Endothelial cell of umbilical vein (primary cell): Measurements from ENCODE around the gene TMPRSS13. TPM values are rescaled to one million over a fixed set of nuclear protein-coding genes. Genes with fewer than 3 reads are reported as not detected.

Experiments
- BruUV-seq: library from RNA; stranded (reverse); fragments of 400-500 nt; replicated peaks from 2 replicates; lab custom pipeline; 2021; lab: Mats Ljungman, UMichigan
- CTCF ChIA-PET: fragments of 300-600, 350-600 bp; sonication (Branson Sonifier 250); formaldehyde crosslinking; loops from one replicate; lab custom pipeline; 2021; ENCODE audit warnings: antibody characterized with exemption, inconsistent platforms; lab: Charles Lee
- POLR2A ChIA-PET: fragments of 300-600, 350-600 bp; sonication (Branson Sonifier 250); formaldehyde crosslinking; loops from one replicate; lab custom pipeline; 2021; ENCODE audit warnings: antibody characterized with exemption, inconsistent platforms; lab: Charles Lee
- DNase-seq: peaks from one replicate; pipeline ENCODE4 v3.0.0-alpha.2; 2011; ENCODE audit warnings: low read depth, low spot score
- FAIRE-seq: peaks from 2 replicates; lab custom pipeline; 2011; peaks lifted over from hg19 to GRCh38; lab: Jason Lieb, UNC
- H2AFZ ChIP-seq: 2 replicates; pipeline ENCODE4 v1.6.0; 2012; ENCODE audit warnings: low read depth, low read length, control low read depth, inconsistent platforms
- H3K27ac ChIP-seq: 2 replicates; pipeline ENCODE4 v1.5.1; 2011; ENCODE audit warnings: low read depth, mild to moderate bottlenecking, control low read depth, low read length, moderate library complexity; ENCODE audit not compliant: insufficient read depth
- H3K27me3 ChIP-seq, 2 experiments: 2 replicates each; pipeline versions ENCODE4 v1.6.0 to v1.6.1; 2011; ENCODE audit warnings: low read length in 2 of 2, mixed read lengths in 1 of 2; ENCODE audit not compliant: control insufficient read depth in 2 of 2, insufficient read depth in 2 of 2
- H3K36me3 ChIP-seq, 2 experiments: 2 replicates in 1 of 2; 3 replicates in 1 of 2; pipeline ENCODE4 v1.5.1; 2011; ENCODE audit warnings: low read length in 2 of 2, mild to moderate bottlenecking in 1 of 2, moderate library complexity in 1 of 2; ENCODE audit not compliant: control insufficient read depth in 2 of 2, insufficient read depth in 2 of 2; ENCODE audit errors: extremely low read depth in 1 of 2
- H3K4me1 ChIP-seq: 3 replicates; pipeline ENCODE4 v1.5.1; 2011; ENCODE audit warnings: mild to moderate bottlenecking, low read length; ENCODE audit not compliant: control insufficient read depth, insufficient read depth; ENCODE audit errors: extremely low read depth
- H3K4me2 ChIP-seq: 2 replicates; pipeline ENCODE4 v1.6.1; 2011; ENCODE audit warnings: low read length, control low read depth, mixed read lengths; ENCODE audit not compliant: insufficient read depth
- H3K4me3 ChIP-seq, 3 experiments: fragments of 200-600 bp in 1 of 3; sonication (generic), shearing (Covaris generic) in 1 of 3; replicated peaks in 1 of 3; 2 replicates each; pipeline ENCODE4 v1.5.1; 2011 to 2016; ENCODE audit warnings: control low read depth in 3 of 3, low read length in 3 of 3, mild to moderate bottlenecking in 2 of 3, inconsistent platforms in 1 of 3, low read depth in 1 of 3, moderate library complexity in 1 of 3; ENCODE audit not compliant: insufficient read depth in 1 of 3
- H3K79me2 ChIP-seq: 2 replicates; pipeline ENCODE4 v1.6.0; 2012; ENCODE audit warnings: low read length, inconsistent platforms; ENCODE audit not compliant: control insufficient read depth, insufficient read depth
- H3K9ac ChIP-seq: replicated peaks from 2 replicates; pipeline ENCODE3; 2011; ENCODE audit warnings: low read length, control low read depth; ENCODE audit not compliant: insufficient read depth; ENCODE audit errors: extremely low read depth
- H3K9me1 ChIP-seq: replicated peaks from 3 replicates; pipeline ENCODE4 v1.6.0; 2011; ENCODE audit warnings: mild to moderate bottlenecking, low read length; ENCODE audit not compliant: control insufficient read depth, insufficient read depth; ENCODE audit errors: extremely low read depth
- H3K9me3 ChIP-seq: replicated peaks from 2 replicates; pipeline ENCODE4 v1.5.1; 2012; ENCODE audit warnings: low read length, inconsistent platforms; ENCODE audit not compliant: control insufficient read depth, insufficient read depth
- H4K20me1 ChIP-seq: replicated peaks from 2 replicates; pipeline ENCODE3; 2011; ENCODE audit warnings: mild to moderate bottlenecking, low read length; ENCODE audit not compliant: control insufficient read depth, insufficient read depth; ENCODE audit errors: extremely low read depth
- EZH2 ChIP-seq: IDR thresholded peaks from 2 replicates; pipeline ENCODE4 v1.6.1; 2012; ENCODE audit warnings: borderline replicate concordance, low read depth, mild to moderate bottlenecking, moderate library complexity, low read length, inconsistent platforms; ENCODE audit not compliant: severe bottlenecking
- FOS ChIP-seq: IDR thresholded peaks from 2 replicates; pipeline ENCODE4 v1.6.1; 2011; ENCODE audit warnings: mild to moderate bottlenecking, low read length, moderate library complexity, borderline replicate concordance; ENCODE audit not compliant: insufficient read depth
- GATA2 ChIP-seq: IDR thresholded peaks from 2 replicates; pipeline ENCODE4 v1.7.0; 2011; ENCODE audit warnings: low read depth, mild to moderate bottlenecking, moderate library complexity, mixed read lengths, low read length; ENCODE audit not compliant: insufficient read length, insufficient read depth
- JUN ChIP-seq: IDR thresholded peaks from 2 replicates; pipeline ENCODE4 v1.6.1; 2011; ENCODE audit warnings: borderline replicate concordance, low read depth; ENCODE audit not compliant: insufficient read length, insufficient read depth
- MYC ChIP-seq: IDR thresholded peaks from one replicate; pipeline ENCODE4 v1.6.1; 2011; ENCODE audit warnings: mild to moderate bottlenecking, low read depth, low read length
- POLR2A ChIP-seq: IDR thresholded peaks from 2 replicates; pipeline ENCODE4 v1.6.1; 2012; ENCODE audit warnings: low read depth, mild to moderate bottlenecking, control low read depth, low read length
- POLR2AphosphoS5 ChIP-seq: IDR thresholded peaks from 2 replicates; pipeline ENCODE4 v1.6.1; 2012; ENCODE audit warnings: low read depth, mild to moderate bottlenecking, control low read depth, low read length, moderate library complexity; ENCODE audit not compliant: insufficient read depth
- dilution Hi-C: fragments of 300-500 bp; cut with MboI; formaldehyde crosslinking; loops from one replicate; pipeline ENCODE4 v1.15.0; 2019; ENCODE audit warnings: low sequenced_read_pairs; ENCODE audit not compliant: extremely low pct_ligation_motif_present
- intact Hi-C: fragments of 100-400 bp; cut with micrococcal nuclease; formaldehyde crosslinking; loops from one replicate; pipeline ENCODE4 v1.10.0; 2022
- polyA plus RNA-seq, 4 experiments: library from polyadenylated mRNA; depleted of rRNA in 3 of 4; stranded (reverse) in 3 of 4; unstranded in 1 of 4; fragments of >200 nt; gene quantifications; 2 replicates each; pipeline versions ENCODE4 v1.2.1 to v1.2.3, GENCODE V29; 2011 to 2012; ENCODE audit warnings: missing spikeins in 1 of 4
- total RNA-seq: library from RNA; stranded (reverse); gene quantifications from 2 replicates; pipeline ENCODE4 v1.2.3, GENCODE V29; 2021
- TF ChIP-seq, protein P1 (sequence below), 2 donors: IDR thresholded peaks; 1 replicate in 1 of 2; 2 replicates in 1 of 2; pipeline ENCODE4 v1.5.1; 2011; ENCODE audit warnings: low read length in 2 of 2, mild to moderate bottlenecking in 2 of 2, moderate library complexity in 2 of 2, control low read depth in 1 of 2, inconsistent platforms in 1 of 2, low read depth in 1 of 2; ENCODE audit not compliant: insufficient read depth in 1 of 2; ENCODE audit errors: extremely low read depth in 1 of 2
- TF ChIP-seq, protein P2 (sequence below): IDR thresholded peaks from 2 replicates; pipeline ENCODE4 v1.6.1; 2011; ENCODE audit not compliant: insufficient read depth, insufficient read length

TMPRSS13 gene
- total and polyA plus RNA-seq, 2 donors (not counting 3 experiments of a cell fraction or from before 2014, with no cell fraction given), result 0.22 to 0.46 TPM

DNA sequence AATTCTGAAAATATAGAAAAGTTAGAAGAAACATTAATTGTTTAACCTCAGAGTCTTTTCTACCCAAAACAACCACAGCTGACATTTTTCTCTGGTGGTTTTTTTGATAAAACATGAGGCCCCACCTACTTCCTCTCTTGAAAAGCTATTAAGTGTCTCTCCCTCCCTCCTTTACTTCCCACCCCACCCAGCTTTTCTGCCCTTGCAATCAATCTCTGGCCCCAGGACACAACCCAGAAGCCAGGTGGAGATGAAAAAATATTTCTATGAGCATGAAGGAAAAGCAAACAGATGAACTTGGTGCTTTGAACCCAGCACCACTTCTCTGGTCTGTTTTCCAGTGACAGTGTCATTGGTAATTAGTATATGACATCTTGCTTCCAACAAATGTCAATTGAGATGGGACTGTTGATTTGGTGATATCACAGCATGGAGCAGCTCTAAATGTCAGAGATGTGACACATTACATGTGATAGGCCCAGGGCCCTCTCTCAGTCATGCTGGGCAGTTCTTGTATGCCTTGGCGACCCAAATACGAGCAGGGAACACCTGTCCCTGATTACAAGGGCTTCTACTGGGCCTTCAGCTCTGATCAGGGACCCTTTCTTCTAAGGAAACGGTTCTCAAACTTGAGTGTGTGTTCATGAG lies 23.9 kb upstream of the TMPRSS13 start:
- Histone ChIP-seq H3K9me1 (no peaks in the 10 kb centered on the region), H3K27ac (no peak overlapping the region), H3K27me3 (peaks cover 14 to 18% of the 10 kb centered on the region in 2 experiments), H3K36me3 (no peaks in the 10 kb centered on the region), H2AFZ (no peak overlapping the region), H3K4me3 (no peak overlapping the region), H4K20me1 (no peaks in the 10 kb centered on the region), H3K9me3 (no peaks in the 10 kb centered on the region), H3K4me1 (no peaks in the 10 kb centered on the region), H3K79me2 (no peaks in the 10 kb centered on the region), H3K9ac (no peak overlapping the region), H3K4me2 (no peak overlapping the region)
- intact Hi-C loops, result no loop called here
- no peak for DNase-seq
- TF ChIP-seq MYC (no peak), JUN (no peak), GATA2 (no peak), POLR2A (no peak), POLR2AphosphoS5 (no peak), FOS (no peak), EZH2 (no peak)
- TF ChIP-seq, protein P1, sequence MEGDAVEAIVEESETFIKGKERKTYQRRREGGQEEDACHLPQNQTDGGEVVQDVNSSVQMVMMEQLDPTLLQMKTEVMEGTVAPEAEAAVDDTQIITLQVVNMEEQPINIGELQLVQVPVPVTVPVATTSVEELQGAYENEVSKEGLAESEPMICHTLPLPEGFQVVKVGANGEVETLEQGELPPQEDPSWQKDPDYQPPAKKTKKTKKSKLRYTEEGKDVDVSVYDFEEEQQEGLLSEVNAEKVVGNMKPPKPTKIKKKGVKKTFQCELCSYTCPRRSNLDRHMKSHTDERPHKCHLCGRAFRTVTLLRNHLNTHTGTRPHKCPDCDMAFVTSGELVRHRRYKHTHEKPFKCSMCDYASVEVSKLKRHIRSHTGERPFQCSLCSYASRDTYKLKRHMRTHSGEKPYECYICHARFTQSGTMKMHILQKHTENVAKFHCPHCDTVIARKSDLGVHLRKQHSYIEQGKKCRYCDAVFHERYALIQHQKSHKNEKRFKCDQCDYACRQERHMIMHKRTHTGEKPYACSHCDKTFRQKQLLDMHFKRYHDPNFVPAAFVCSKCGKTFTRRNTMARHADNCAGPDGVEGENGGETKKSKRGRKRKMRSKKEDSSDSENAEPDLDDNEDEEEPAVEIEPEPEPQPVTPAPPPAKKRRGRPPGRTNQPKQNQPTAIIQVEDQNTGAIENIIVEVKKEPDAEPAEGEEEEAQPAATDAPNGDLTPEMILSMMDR (IDR thresholded peaks at IDR 0.05; ENCODE audit: extremely low read depth in 1 of 2, insufficient read depth in 1 of 2, low read depth in 1 of 2, low read length in 2 of 2), result no peak
- TF ChIP-seq, protein P2, sequence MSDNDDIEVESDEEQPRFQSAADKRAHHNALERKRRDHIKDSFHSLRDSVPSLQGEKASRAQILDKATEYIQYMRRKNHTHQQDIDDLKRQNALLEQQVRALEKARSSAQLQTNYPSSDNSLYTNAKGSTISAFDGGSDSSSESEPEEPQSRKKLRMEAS, result no peak
- dilution Hi-C loops, result no loop called here
- ChIA-PET POLR2A (no interaction called here), CTCF (interaction anchor here (1.1 to 7.9 kb wide), 5 partner anchors 99 to 146 kb away, joined by 3 to 84 read pairs (median 5); no protein-coding TSS in a partner anchor)
- BruUV-seq, result no TSS peak
- no peak for FAIRE-seq
